DMS79 treated with DMSO at 0.1 percent for 48 hours (cell line): ENCODE data around the gene POMP.
A peak's percentile ranks its signal among the peaks of the same experiment; 100 is the strongest.
"Not testable (repeated sequence)": the region's sequence is repeated elsewhere in the genome, so short reads cannot be mapped to it uniquely, and the experiment has no call there.

Experiments
- DNase-seq: peaks from one replicate; lab custom pipeline; 2025; lab: John Stamatoyannopoulos, UW

POMP gene

GRCh38 chr13:28637714-28638355 lies 21.1 kb upstream of the POMP start:
- DNase-seq, result no peak

DNA sequence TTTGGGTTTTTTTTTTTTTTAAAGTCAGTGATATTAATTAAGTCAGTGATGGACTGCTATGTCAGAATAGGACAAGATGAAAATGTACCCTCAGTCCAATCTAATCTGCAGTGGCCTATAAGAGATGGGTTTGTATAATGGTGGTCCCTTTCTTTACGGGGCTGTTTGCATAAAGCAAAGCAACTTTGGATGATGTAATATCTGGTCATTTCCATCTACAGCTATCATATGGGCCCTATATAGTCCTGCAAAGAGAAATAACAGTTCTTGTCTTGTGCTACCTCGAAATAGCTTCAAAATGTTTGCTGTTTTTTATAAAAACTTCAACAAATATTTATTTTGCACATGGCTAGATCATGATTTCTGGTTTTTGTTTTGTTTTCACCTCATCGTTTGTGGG lies 20.2 kb upstream of the POMP start:
- no peak for DNase-seq

- DNase-seq, result no peak
Measured at GRCh38 chr13:28640861-28641599, 17.9 kb upstream of the POMP start.

DNA sequence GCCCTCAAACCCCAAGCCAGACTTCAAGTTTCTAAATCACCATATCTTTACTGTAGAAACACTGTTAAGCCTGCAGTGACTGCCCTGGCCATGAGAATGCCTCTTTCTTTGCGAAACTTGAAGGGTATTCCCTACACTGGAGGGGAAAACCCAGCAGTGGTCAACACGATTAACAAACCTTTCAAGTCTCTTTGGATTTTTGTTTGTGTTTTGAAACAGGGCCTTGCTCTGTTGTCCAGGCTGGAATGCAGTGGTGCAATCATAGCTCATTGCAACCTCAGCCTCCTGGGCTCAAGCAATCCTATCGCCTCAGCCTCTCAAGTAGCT lies 17.4 kb upstream of the POMP start:
- DNase-seq, result no peak

DNA sequence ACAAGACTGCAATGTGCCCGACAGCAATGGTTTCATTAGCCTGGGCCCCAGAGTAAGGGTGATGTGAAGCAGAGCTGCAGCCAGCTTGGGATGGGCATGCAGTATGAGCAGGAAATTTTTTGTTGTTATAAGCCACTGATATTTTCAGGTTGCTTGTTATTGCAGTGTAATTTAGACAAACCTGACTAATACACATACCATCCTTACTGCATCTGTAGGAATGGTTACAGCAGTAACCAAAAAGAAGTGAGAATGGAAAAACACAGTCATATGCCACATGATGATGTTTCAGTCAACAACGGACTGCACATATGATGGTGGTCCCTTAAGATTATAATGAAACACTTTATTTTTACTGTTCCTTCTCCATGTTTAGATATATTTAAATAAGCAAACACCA lies 8.6 kb upstream of the POMP start:
- DNase-seq, result no peak

GRCh38 chr13:28651810-28652401 lies 7.0 kb upstream of the POMP start:
- no peak for DNase-seq

- no peak for DNase-seq
Measured at GRCh38 chr13:28653111-28653510, 5.8 kb upstream of the POMP start.

GRCh38 chr13:28654276-28654675 lies 4.7 kb upstream of the POMP start:
- DNase-seq, result no peak

- no peak for DNase-seq
Measured at GRCh38 chr13:28655561-28655960, 3.4 kb upstream of the POMP start.

DNA sequence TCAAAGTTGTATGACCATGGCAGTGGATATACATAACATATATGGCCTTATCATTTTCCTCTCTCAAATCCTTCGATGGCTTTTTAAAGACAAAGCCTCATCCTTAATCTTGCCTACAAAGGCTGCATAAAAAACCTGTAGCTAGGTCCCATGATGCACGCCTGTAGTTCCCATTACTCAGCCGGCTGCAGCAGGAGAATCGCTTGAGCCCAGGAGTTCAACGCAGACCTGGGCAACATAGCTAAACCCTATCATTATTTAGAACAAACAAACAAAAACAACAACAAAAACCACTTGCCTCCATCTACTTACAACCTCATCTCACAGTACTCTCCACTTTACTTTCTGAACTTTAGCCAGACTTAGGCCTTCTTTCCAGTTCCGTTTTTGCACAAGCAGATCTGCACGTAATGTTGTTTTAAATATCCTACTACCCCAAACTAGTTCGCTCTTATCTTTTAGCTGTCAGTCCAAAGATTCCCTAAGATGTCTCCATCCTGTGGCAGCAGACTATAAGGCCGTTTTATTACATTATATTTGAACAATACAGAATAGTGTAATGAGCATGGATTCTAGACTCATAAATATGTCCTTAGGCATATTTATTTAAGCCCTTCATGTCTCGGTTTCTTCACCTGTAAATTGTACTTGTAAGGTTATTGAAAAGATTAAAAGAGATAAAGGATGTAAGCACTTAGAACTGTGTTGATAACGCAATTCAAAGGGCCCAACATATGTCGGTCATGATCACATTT lies 969 bp upstream of the POMP start:
- peak; percentile 4 for DNase-seq

DNA sequence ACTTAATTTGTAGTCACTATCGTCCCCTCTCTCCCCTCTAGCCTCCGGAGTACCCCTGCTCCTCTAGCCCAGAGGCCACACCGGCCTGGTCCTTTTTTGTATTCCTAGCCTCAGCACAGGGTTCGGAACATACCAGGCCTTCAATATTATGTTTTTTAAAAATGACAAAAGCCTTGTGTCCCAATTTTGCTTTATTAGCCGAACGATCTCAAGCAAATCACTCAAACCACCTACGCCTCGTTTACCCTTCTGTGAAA lies 463 bp upstream of the POMP start:
- DNase-seq, result no peak

- DNase-seq, result no peak
Measured at GRCh38 chr13:28659621-28659970, 666 bp downstream of the POMP start.

DNA sequence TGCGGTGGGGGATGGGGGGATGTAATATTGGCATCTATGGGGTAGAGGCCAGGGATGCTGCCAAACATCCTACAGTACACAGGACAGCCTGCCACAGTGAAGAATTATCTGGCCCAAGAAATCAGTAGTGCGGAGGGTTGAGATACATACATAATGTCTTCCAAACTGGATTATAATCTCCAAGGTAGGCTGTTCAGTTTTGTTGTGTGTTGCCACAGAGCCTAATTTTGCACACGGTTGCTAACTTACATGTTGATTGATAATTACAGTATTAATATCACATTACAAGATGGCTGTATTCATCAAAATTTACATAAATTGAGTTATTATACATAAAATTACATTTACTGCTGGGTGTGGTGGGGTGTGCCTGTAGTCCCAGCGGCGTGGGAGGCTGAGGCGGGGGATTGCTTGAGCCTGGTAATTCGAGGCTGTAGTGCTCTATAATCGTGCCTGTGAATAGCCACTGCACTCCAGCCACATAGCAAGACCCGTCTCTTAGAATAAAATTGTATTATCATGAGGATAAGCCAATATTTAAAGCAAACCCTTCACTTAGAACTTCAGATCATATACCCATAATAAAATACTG lies 8.1 kb downstream of the POMP start:
- no peak for DNase-seq

DNA sequence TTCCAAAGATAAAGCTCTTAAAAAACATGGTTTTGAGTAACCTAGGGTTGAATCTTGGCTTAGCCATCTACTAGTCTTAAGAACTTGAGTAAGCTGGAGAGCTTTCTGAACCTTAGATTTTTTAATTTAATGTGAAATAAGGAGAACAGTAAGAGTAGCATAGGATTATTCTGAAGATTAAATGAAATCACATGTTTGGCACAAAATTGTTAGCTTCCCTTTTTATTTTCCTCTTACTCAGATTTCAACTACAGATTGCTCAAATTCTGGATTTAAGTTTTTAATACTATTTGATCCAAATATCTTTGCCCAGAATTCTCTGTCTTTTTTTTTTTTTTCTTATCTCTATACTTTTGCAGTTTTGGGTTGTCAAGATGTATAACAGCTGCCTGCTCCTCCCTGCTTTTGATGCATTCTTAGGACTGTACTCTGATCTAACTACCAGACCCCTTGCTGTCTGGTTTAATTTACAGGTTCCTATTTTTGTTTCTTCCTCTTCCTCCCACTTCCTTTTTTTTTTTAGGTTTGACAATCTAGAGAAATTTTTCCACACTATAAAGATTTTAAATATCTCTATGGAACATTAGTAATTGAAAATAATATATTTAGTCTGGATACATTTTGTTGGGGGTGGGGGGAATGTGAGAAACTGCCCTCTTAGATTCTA lies 12.3 kb downstream of the POMP start:
- no peak for DNase-seq

DNA sequence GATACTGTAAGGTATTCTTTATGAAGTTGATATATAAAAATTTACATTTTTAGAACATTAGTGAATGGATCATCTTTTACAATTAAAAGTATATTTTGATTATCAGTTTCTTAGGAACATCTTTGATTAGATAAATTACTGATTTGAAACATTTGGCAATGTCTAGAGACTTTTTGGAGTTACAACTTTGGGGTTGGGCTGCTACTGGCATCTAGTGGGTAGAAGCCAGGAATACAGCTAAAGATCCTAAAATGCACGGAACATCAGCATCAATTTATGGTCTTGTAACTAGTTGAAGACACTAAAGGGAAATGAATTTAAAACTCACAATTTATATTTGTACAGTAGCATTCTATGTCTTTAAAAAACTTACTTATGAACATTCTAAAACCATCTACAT lies 19.9 kb downstream of the POMP start:
- no peak for DNase-seq

GRCh38 chr13:28679628-28680027 lies 20.7 kb downstream of the POMP start:
- no peak for DNase-seq

DNA sequence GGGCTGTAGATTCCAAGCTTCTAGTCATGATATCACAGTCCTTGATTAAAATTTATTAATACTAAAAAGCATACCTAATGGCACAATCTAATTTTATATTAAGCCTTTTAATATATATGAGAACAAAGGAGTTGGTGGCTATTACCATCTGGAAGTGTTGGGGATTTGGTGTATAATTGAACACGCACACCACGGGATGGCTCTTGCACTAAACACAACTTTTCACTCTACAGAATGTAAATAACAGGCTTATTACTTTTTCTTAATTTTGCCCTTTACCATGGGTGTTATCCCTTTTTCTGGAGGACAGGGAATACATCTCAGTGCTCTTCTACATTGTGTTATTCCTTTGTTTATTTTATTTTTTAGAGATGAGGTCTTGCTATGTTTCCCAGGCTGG lies 21.6 kb downstream of the POMP start:
- no peak for DNase-seq

DNA sequence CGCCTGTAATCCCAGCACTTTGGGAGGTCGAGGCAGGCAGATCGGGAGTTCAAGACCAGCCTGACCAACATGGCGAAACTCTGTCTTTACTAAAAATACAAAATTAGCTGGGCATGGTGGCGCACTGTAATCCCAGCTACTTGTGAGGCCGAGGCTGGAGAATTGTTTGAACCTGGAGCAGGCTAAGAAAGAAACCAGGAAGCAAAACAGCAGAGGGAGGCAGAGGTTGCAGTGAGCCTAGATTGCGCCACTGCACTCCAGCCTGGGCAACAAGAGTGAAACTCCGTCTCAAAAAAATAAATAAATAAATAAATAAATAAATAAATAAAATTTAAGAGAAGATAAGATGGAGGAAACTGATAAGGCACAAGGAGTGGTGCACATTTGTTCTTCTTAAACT lies 24.2 kb downstream of the POMP start:
- not testable (repeated sequence) for DNase-seq

GRCh38 chr13:28684257-28684656 lies 25.3 kb downstream of the POMP start:
- DNase-seq, result no peak

DNA sequence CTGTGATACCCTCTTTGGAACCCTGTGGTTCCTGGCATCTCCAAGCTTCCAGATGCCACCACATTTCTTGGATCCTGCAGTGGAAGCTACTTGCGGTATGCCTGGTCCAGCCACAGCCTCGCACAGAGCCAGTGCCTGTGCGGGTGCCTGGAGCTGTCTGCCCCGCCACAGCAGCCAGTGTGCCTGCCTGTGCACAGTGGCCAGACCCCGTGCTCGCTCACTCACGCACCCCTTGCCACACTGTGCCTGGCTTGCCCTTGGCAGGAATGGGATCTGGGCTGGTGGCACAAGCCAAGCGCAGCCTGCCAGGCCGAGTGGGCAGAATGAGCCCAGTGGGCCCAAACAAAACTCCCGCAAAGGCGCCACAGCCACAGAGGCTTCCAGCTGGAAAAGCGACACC lies 26.2 kb downstream of the POMP start:
- DNase-seq, result no peak

- no peak for DNase-seq
Measured at GRCh38 chr13:28685892-28686291, 27.0 kb downstream of the POMP start.
